ENCODE results near the gene GAGE10. TPM values are rescaled to one million over a fixed set of nuclear protein-coding genes. Genes with fewer than 3 reads are reported as not detected.

GAGE10 gene
- total and polyA plus RNA-seq, 2 of the 8 experiments (the other 6 are each of a cell fraction or from before 2014, with no cell fraction given), result not detected

DNA sequence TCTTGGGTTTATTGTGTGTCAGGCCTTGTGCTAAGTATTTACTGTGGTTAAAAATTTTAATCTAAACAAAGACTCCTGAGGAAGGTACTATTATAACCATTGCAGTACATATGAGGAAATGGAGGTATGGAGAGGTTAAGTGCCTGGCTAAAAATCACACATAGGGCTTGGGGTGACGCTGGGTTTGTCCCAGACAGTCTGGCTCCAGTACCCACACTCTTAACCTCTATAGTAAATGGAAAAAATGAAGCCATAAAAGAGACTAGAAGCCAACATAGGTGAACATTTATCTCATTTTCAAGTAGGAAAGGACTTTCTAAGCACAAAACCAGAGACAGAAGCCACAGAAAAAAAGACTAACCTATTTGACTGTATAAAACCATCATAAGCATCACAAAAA, 40.8 kb upstream of the GAGE10 start:
- Histone ChIP-seq H4K8ac (ENCODE audit: extremely low read depth, insufficient read depth, low read length) (no peak overlapping the region), H3K56ac (replicated peaks; ENCODE audit: insufficient read length, low read depth, low read length) (no peak overlapping the region), H4K5ac (ENCODE audit: insufficient read length, low read depth, low read length) (no peak overlapping the region), H3K9ac (replicated peaks in 1 of 4; ENCODE audit: extremely low read depth in 1 of 4, low read depth in 3 of 4, low read length in 3 of 4) (no peak overlapping the region), H3K4me1 (replicated peaks in 1 of 4; ENCODE audit: control insufficient read depth in 3 of 4, insufficient read depth in 4 of 4, low read length in 3 of 4) (no peaks in the 10 kb centered on the region), H2BK20ac (ENCODE audit: low read length) (no peak overlapping the region), H3K36me3 (ENCODE audit: control insufficient read depth in 2 of 4, insufficient read depth in 4 of 4, low read length in 3 of 4) (no peaks in the 10 kb centered on the region), H3K27ac (ENCODE audit: low read depth, low read length) (no peak overlapping the region), H2BK12ac (ENCODE audit: low read depth, low read length) (no peak overlapping the region), H3K23ac (ENCODE audit: insufficient read length) (no peak overlapping the region), H2BK15ac (ENCODE audit: low read length) (no peak overlapping the region), H3K79me2 (ENCODE audit: control insufficient read depth in 1 of 2, insufficient read depth in 2 of 2, low read length in 2 of 2) (no peaks in the 10 kb centered on the region), H4K20me1 (replicated peaks in 1 of 2; ENCODE audit: control insufficient read depth in 1 of 2, insufficient read depth in 2 of 2, low read length in 2 of 2) (no peaks in the 10 kb centered on the region), H3K27me3 (replicated peaks in 1 of 4; ENCODE audit: control insufficient read depth in 3 of 4, extremely low read depth in 1 of 4, insufficient read depth in 3 of 4, low read length in 3 of 4) (no peaks in the 10 kb centered on the region), H3K9me3 (ENCODE audit: insufficient read depth in 2 of 2, low read depth in 1 of 2, low read length in 1 of 2) (no peaks in the 10 kb centered on the region), H3K23me2 (ENCODE audit: low read depth, low read length) (no peaks in the 10 kb centered on the region), H3K14ac (ENCODE audit: insufficient read length) (no peak overlapping the region), H2AK5ac (ENCODE audit: low read depth, low read length) (no peak overlapping the region), H4K91ac (replicated peaks; ENCODE audit: insufficient read length, low read length) (no peak overlapping the region), H3K79me1 (ENCODE audit: low read depth, low read length) (no peaks in the 10 kb centered on the region), H3K4me3 (ENCODE audit: extremely low read depth in 1 of 4, insufficient read depth in 2 of 4, low read depth in 3 of 4, low read length in 4 of 4) (no peak overlapping the region), H3K18ac (ENCODE audit: extremely low read depth, low read length) (no peak overlapping the region), H2BK5ac (ENCODE audit: low read depth, low read length) (no peak overlapping the region), H2BK120ac (replicated peaks; ENCODE audit: low read depth, low read length) (no peak overlapping the region), H2AFZ (ENCODE audit: low read length) (no peak overlapping the region), H3K4me2 (ENCODE audit: insufficient read depth in 1 of 2, low read depth in 2 of 2, low read length in 2 of 2) (no peak overlapping the region), H3K4ac (replicated peaks; ENCODE audit: insufficient read length, low read depth, low read length) (no peak overlapping the region)
- FAIRE-seq (no peak), DNase-seq (ENCODE audit: low read depth in 1 of 2, low spot score in 2 of 2) (no peak)
- ChIA-PET CTCF (ENCODE audit: partially characterized antibody) (no interaction called here), POLR2A (ENCODE audit: partially characterized antibody) (interaction anchor here (0.7 kb wide), 1 partner anchor 369 kb away, joined by 3 read pairs; no protein-coding TSS in a partner anchor)
- WGBS, 2 experiments (ENCODE audit: extremely low coverage in 1 of 2, insufficient coverage in 1 of 2, insufficient read length in 1 of 2, insufficient replicate concordance in 2 of 2, low coverage in 1 of 2, low lambda C conversion rate in 2 of 2, missing lambda C conversion rate in 1 of 2), result 88% methylated on average over 1 of the region's 1 CpG; no CpG with 5 or more reads in 1 of the 2 experiments
- TF ChIP-seq SIX5 (IDR thresholded peaks at IDR 0.05; ENCODE audit: low read depth, low read length) (no peak), KDM1A (IDR thresholded peaks at IDR 0.05; ENCODE audit: borderline replicate concordance, low read length) (no peak), SIRT6 (IDR thresholded peaks at IDR 0.05; ENCODE audit: low read length) (no peak), CBX8 (IDR thresholded peaks at IDR 0.05; ENCODE audit: borderline replicate concordance, low read depth, low read length) (no peak), USF2 (IDR thresholded peaks at IDR 0.05; ENCODE audit: low read length) (no peak), HDAC2 (IDR thresholded peaks at IDR 0.05; ENCODE audit: borderline replicate concordance in 1 of 2, low read depth in 2 of 2, low read length in 2 of 2) (no peak), CEBPB (IDR thresholded peaks at IDR 0.05; ENCODE audit: low read depth, low read length) (no peak), HDAC6 (IDR thresholded peaks at IDR 0.05; ENCODE audit: low read depth, low read length) (no peak), POLR2A (IDR thresholded peaks at IDR 0.05; ENCODE audit: control extremely low read depth in 1 of 2, low read depth in 2 of 2, low read length in 2 of 2) (no peak), GTF2F1 (IDR thresholded peaks at IDR 0.05; ENCODE audit: borderline replicate concordance, low read depth, low read length) (no peak), NANOG (IDR thresholded peaks at IDR 0.05; ENCODE audit: insufficient read depth, low read depth, low read length, poor library complexity, severe bottlenecking) (no peak)

All from H1 (cell line).